Keratinocyte (primary cell): ENCODE data around the gene ADGRF1. TPM values are rescaled to one million over a fixed set of nuclear protein-coding genes. Genes with fewer than 3 reads are reported as not detected.

Source experiments
- DNase-seq: peaks from one replicate; pipeline ENCODE4 v3.0.0-alpha.2; 2011; ENCODE audit warnings: low read depth, missing footprints, low spot score
- FAIRE-seq: peaks from 2 replicates; lab custom pipeline; 2011; peaks lifted over from hg19 to GRCh38; lab: Jason Lieb, UNC
- H2AFZ ChIP-seq: 2 replicates; pipeline ENCODE4 v1.6.0; 2012; ENCODE audit warnings: low read length, control low read depth, inconsistent platforms; ENCODE audit not compliant: control insufficient read depth
- H3K27ac ChIP-seq: 2 replicates; pipeline ENCODE4 v1.5.1; 2011; ENCODE audit warnings: low read length; ENCODE audit not compliant: control insufficient read depth, insufficient read depth
- H3K27me3 ChIP-seq: 3 replicates; pipeline ENCODE4 v1.6.0; 2011; ENCODE audit warnings: low read length; ENCODE audit not compliant: control insufficient read depth, insufficient read depth; ENCODE audit errors: extremely low read depth
- H3K36me3 ChIP-seq, 2 experiments: 2 replicates in 1 of 2; 3 replicates in 1 of 2; pipeline ENCODE4 v1.5.1; 2011; ENCODE audit warnings: low read length in 2 of 2, mild to moderate bottlenecking in 1 of 2; ENCODE audit not compliant: control insufficient read depth in 2 of 2, insufficient read depth in 2 of 2; ENCODE audit errors: extremely low read depth in 1 of 2
- H3K4me1 ChIP-seq: 3 replicates; pipeline ENCODE4 v1.5.1; 2011; ENCODE audit warnings: low read length; ENCODE audit not compliant: control insufficient read depth, insufficient read depth; ENCODE audit errors: extremely low read depth
- H3K4me2 ChIP-seq: 3 replicates; pipeline ENCODE4 v1.6.0; 2011; ENCODE audit warnings: low read depth, low read length; ENCODE audit not compliant: control insufficient read depth, insufficient read depth; ENCODE audit errors: extremely low read depth
- H3K4me3 ChIP-seq, 3 experiments: fragments of 200-600 bp in 1 of 3; sonication (generic) in 1 of 3; 2 replicates in 2 of 3; 3 replicates in 1 of 3; pipeline ENCODE4 v1.5.1; 2011 to 2016; ENCODE audit warnings: low read length in 3 of 3, mild to moderate bottlenecking in 3 of 3, control low read depth in 2 of 3, inconsistent platforms in 1 of 3, low read depth in 1 of 3, mixed read lengths in 1 of 3, mixed run types in 1 of 3, moderate library complexity in 1 of 3; ENCODE audit not compliant: control insufficient read depth in 2 of 3, insufficient read depth in 2 of 3; ENCODE audit errors: extremely low read depth in 1 of 3
- H3K79me2 ChIP-seq: 2 replicates; pipeline ENCODE4 v1.6.0; 2012; ENCODE audit warnings: low read length; ENCODE audit not compliant: control insufficient read depth, insufficient read depth
- H3K9ac ChIP-seq: 3 replicates; pipeline ENCODE4 v1.6.0; 2011; ENCODE audit warnings: low read length; ENCODE audit not compliant: control insufficient read depth, insufficient read depth; ENCODE audit errors: extremely low read depth
- H3K9me1 ChIP-seq: 3 replicates; pipeline ENCODE4 v1.6.0; 2011; ENCODE audit warnings: low read length; ENCODE audit not compliant: control insufficient read depth, insufficient read depth; ENCODE audit errors: extremely low read depth
- H3K9me3 ChIP-seq: 2 replicates; pipeline ENCODE4 v1.5.1; 2012; ENCODE audit warnings: low read depth, low read length; ENCODE audit not compliant: control insufficient read depth
- H4K20me1 ChIP-seq: 3 replicates; pipeline ENCODE4 v1.6.0; 2011; ENCODE audit warnings: low read length; ENCODE audit not compliant: control insufficient read depth, insufficient read depth; ENCODE audit errors: extremely low read depth
- EZH2 ChIP-seq: IDR thresholded peaks from one replicate; pipeline ENCODE4 v1.6.1; 2012; ENCODE audit warnings: inconsistent platforms, mild to moderate bottlenecking, low read length, moderate library complexity
- dilution Hi-C: fragments of 300-500 bp; cut with MboI; formaldehyde crosslinking; loops from one replicate; pipeline ENCODE4 v1.7.0; 2020; ENCODE audit warnings: low sequenced_read_pairs; ENCODE audit not compliant: extremely low pct_ligation_motif_present
- polyA plus RNA-seq, 5 experiments: library from polyadenylated mRNA; depleted of rRNA in 3 of 5; stranded (reverse) in 3 of 5; stranded (forward) in 1 of 5; unstranded in 1 of 5; fragments of >200 nt; gene quantifications; 1 replicate in 1 of 5; 2 replicates in 3 of 5; 3 replicates in 1 of 5; pipeline versions ENCODE4 v1.2.1 to v1.2.3, GENCODE V29; 2011 to 2012; ENCODE audit warnings: missing spikeins in 2 of 5, low read depth in 1 of 5, low replicate concordance in 1 of 5
- TF ChIP-seq, protein P1 (sequence below), 3 experiments: IDR thresholded peaks in 1 of 3; conservative IDR thresholded peaks in 1 of 3; optimal IDR thresholded peaks in 1 of 3; 2 replicates in 2 of 3; 3 replicates in 1 of 3; pipeline versions ENCODE3 to v1.5.1; 2011; ENCODE audit warnings: low read length in 3 of 3, mild to moderate bottlenecking in 3 of 3, moderate library complexity in 2 of 3, control low read depth in 1 of 3, inconsistent platforms in 1 of 3; ENCODE audit not compliant: insufficient read depth in 2 of 3; ENCODE audit errors: extremely low read depth in 1 of 3

ADGRF1 gene
- polyA plus RNA-seq, 1 donor (not counting 4 experiments of a cell fraction or from before 2014, with no cell fraction given): 43.9 TPM

DNA sequence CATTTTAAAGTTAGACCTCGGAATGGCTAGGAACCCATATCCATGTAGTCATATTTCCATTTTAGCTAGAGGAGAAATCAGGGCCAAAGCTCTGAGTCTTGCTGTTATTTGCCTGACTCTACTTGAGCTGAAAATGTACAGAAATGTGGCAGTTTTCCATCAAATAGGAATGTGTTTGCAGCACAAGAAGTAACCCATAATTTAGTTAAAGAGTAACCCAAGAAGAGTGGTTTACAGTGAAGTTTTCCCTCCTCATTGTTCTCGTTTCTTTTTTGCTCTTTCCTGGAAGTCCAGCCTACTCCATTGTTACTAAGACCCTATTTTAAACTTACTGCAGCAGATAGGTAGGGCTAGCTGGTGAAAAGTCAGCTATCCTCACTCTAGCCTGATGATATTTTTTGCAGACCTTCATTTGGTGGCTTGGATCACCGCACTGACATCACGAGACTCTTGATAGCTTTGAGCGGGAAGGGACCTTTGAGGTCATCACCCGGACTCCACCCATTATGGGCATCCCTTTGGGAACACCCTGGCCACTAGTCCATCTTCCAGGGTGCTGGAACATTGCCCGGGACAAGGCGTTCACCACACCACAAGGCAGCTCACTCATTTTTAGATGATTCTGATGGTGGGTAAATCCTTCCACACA, 92.4 kb downstream of the ADGRF1 start:
- H3K79me2 ChIP-seq: no peaks in the 10 kb centered on the region
- H3K4me1 ChIP-seq: peaks cover 3% of the 10 kb centered on the region
- no peaks in the 10 kb centered on the region for H3K36me3 ChIP-seq
- H3K4me2 ChIP-seq: no peak overlapping the region
- no peaks in the 10 kb centered on the region for H3K9me1 ChIP-seq
- dilution Hi-C loops: no loop called here
- H3K27me3 ChIP-seq: no peaks in the 10 kb centered on the region
- no peak for FAIRE-seq
- DNase-seq: no peak
- TF ChIP-seq EZH2: no peak
- TF ChIP-seq, protein P1, sequence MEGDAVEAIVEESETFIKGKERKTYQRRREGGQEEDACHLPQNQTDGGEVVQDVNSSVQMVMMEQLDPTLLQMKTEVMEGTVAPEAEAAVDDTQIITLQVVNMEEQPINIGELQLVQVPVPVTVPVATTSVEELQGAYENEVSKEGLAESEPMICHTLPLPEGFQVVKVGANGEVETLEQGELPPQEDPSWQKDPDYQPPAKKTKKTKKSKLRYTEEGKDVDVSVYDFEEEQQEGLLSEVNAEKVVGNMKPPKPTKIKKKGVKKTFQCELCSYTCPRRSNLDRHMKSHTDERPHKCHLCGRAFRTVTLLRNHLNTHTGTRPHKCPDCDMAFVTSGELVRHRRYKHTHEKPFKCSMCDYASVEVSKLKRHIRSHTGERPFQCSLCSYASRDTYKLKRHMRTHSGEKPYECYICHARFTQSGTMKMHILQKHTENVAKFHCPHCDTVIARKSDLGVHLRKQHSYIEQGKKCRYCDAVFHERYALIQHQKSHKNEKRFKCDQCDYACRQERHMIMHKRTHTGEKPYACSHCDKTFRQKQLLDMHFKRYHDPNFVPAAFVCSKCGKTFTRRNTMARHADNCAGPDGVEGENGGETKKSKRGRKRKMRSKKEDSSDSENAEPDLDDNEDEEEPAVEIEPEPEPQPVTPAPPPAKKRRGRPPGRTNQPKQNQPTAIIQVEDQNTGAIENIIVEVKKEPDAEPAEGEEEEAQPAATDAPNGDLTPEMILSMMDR (optimal IDR thresholded peaks at IDR 0.05 in 1 of 3, IDR thresholded peaks at IDR 0.05 in 1 of 3, conservative IDR thresholded peaks at IDR 0.05 in 1 of 3; ENCODE audit: extremely low read depth in 1 of 3, insufficient read depth in 2 of 3, low read length in 3 of 3): no peak
- no peak overlapping the region for H2AFZ ChIP-seq
- H3K9ac ChIP-seq: no peak overlapping the region
- no peaks in the 10 kb centered on the region for H4K20me1 ChIP-seq
- H3K27ac ChIP-seq: no peak overlapping the region
- H3K4me3 ChIP-seq: no peak overlapping the region
- H3K9me3 ChIP-seq: no peaks in the 10 kb centered on the region

- Histone ChIP-seq H3K27me3 (no peaks in the 10 kb centered on the region), H3K9me3 (no peaks in the 10 kb centered on the region), H3K4me2 (no peak overlapping the region), H3K36me3 (no peaks in the 10 kb centered on the region), H4K20me1 (no peaks in the 10 kb centered on the region), H2AFZ (no peak overlapping the region), H3K4me3 (no peak overlapping the region), H3K4me1 (no peaks in the 10 kb centered on the region), H3K9me1 (no peaks in the 10 kb centered on the region), H3K79me2 (no peaks in the 10 kb centered on the region), H3K27ac (no peak overlapping the region), H3K9ac (no peak overlapping the region)
- FAIRE-seq (no peak), DNase-seq (no peak)
- TF ChIP-seq, protein P1 (optimal IDR thresholded peaks at IDR 0.05 in 1 of 3, IDR thresholded peaks at IDR 0.05 in 1 of 3, conservative IDR thresholded peaks at IDR 0.05 in 1 of 3; ENCODE audit: extremely low read depth in 1 of 3, insufficient read depth in 2 of 3, low read length in 3 of 3): no peak
- TF ChIP-seq EZH2: no peak
- dilution Hi-C loops: no loop called here
These were observed 93.4 kb downstream of the ADGRF1 start for GRCh38 chr6:46948699-46949098.

Other genes starting within 250 kb of the ADGRF1 start
- gene MEP1A, start 248.9 kb downstream of the ADGRF1 start, polyA plus RNA-seq: 0.05 to 0.07 TPM (median 0.06 TPM) in 3 replicates
- 0.01 TPM in 1 of 3 replicates, not detected in the others for gene ADGRF5, start 120.4 kb downstream of the ADGRF1 start, polyA plus RNA-seq